Osteoblast (primary cell): ENCODE measurements around the gene MAST1. TPM values are rescaled to one million over a fixed set of nuclear protein-coding genes. Genes with fewer than 3 reads are reported as not detected.

Source experiments
- DNase-seq: peaks from one replicate; pipeline ENCODE4 v3.0.0; 2011; ENCODE audit warnings: low spot score, mixed read lengths; ENCODE audit not compliant: insufficient read length; ENCODE audit errors: missing footprints
- H2AFZ ChIP-seq: 2 replicates; pipeline ENCODE4 v1.6.0; 2011; ENCODE audit warnings: mild to moderate bottlenecking, low read length
- H3K27ac ChIP-seq: 2 replicates; pipeline ENCODE4 v1.5.1; 2011; ENCODE audit warnings: mild to moderate bottlenecking, low read depth, low read length, moderate library complexity
- H3K27me3 ChIP-seq: 2 replicates; pipeline ENCODE4 v1.6.0; 2012; ENCODE audit warnings: mild to moderate bottlenecking, control low read depth, inconsistent platforms, low read length, moderate library complexity; ENCODE audit not compliant: insufficient read depth
- H3K36me3 ChIP-seq: 2 replicates; pipeline ENCODE4 v1.5.1; 2011; ENCODE audit warnings: mild to moderate bottlenecking, low read length, control low read depth, moderate library complexity; ENCODE audit not compliant: insufficient read depth
- H3K4me1 ChIP-seq: 2 replicates; pipeline ENCODE4 v1.5.1; 2011; ENCODE audit warnings: mild to moderate bottlenecking, low read length, control low read depth, moderate library complexity; ENCODE audit not compliant: insufficient read depth
- H3K4me2 ChIP-seq: 2 replicates; pipeline ENCODE4 v1.6.0; 2011; ENCODE audit warnings: mild to moderate bottlenecking, low read length; ENCODE audit not compliant: insufficient read depth
- H3K4me3 ChIP-seq: fragments of 200-600 bp; sonication (generic); 3 replicates; pipeline ENCODE4 v1.5.1; 2012; ENCODE audit warnings: mild to moderate bottlenecking, low read length, inconsistent platforms; ENCODE audit not compliant: insufficient read depth
- H3K79me2 ChIP-seq: 2 replicates; pipeline ENCODE4 v1.6.0; 2012; ENCODE audit warnings: mild to moderate bottlenecking, low read length, control low read depth, inconsistent platforms; ENCODE audit not compliant: insufficient read depth
- H3K9me3 ChIP-seq: 2 replicates; pipeline ENCODE4 v1.5.1; 2011; ENCODE audit warnings: low read depth, low read length, control low read depth
- H4K20me1 ChIP-seq: 2 replicates; pipeline ENCODE4 v1.6.0; 2012; ENCODE audit warnings: mild to moderate bottlenecking, low read length, control low read depth; ENCODE audit not compliant: insufficient read depth
- CTCF ChIP-seq: IDR thresholded peaks from 2 replicates; pipeline ENCODE4 v1.5.1; 2011; ENCODE audit warnings: mild to moderate bottlenecking, low read depth, low read length, moderate library complexity; ENCODE audit errors: extremely low read depth
- total RNA-seq: library from RNA; depleted of rRNA; stranded (reverse); fragments of >200 nt; gene quantifications from 2 replicates; pipeline ENCODE4 v1.2.3, GENCODE V29; 2012

Gene MAST1
- total RNA-seq, 1 donor: 0.72 TPM

- peaks cover 13% of the 10 kb centered on the region for H3K4me1 ChIP-seq
- H3K36me3 ChIP-seq: peaks cover 17% of the 10 kb centered on the region
- no peak for TF ChIP-seq CTCF
- H3K9me3 ChIP-seq: no peaks in the 10 kb centered on the region
- peaks cover 8% of the 10 kb centered on the region for H3K27me3 ChIP-seq
- peak overlapping the region; percentile 65 for H3K27ac ChIP-seq
- H2AFZ ChIP-seq: peak overlapping the region; percentile 96
- DNase-seq: peak; percentile 59
- H4K20me1 ChIP-seq: peaks cover 2% of the 10 kb centered on the region
- peak overlapping the region; percentile 98 for H3K4me2 ChIP-seq
- peak overlapping the region; percentile 92 for H3K4me3 ChIP-seq
- H3K79me2 ChIP-seq: peaks cover 10% of the 10 kb centered on the region
Observed at GRCh38 chr19:12891553-12892021, 53.3 kb downstream of the MAST1 start.

GRCh38 chr19:12893582-12893981, 55.3 kb downstream of the MAST1 start:
- H3K4me3 ChIP-seq: no peak overlapping the region
- H3K79me2 ChIP-seq: peaks cover 10% of the 10 kb centered on the region
- DNase-seq: no peak
- no peaks in the 10 kb centered on the region for H3K27me3 ChIP-seq
- H2AFZ ChIP-seq: no peak overlapping the region
- peaks cover 19% of the 10 kb centered on the region for H3K36me3 ChIP-seq
- no peak overlapping the region for H3K27ac ChIP-seq
- peaks cover 13% of the 10 kb centered on the region for H3K4me1 ChIP-seq
- peaks cover 2% of the 10 kb centered on the region for H4K20me1 ChIP-seq
- H3K9me3 ChIP-seq: no peaks in the 10 kb centered on the region
- H3K4me2 ChIP-seq: no peak overlapping the region
- no peak for TF ChIP-seq CTCF

GRCh38 chr19:12896460-12896859, 58.1 kb downstream of the MAST1 start:
- peaks cover 7% of the 10 kb centered on the region for H3K4me1 ChIP-seq
- no peak for TF ChIP-seq CTCF
- no peaks in the 10 kb centered on the region for H3K9me3 ChIP-seq
- H4K20me1 ChIP-seq: peaks cover under 1% of the 10 kb centered on the region
- no peak overlapping the region for H3K4me2 ChIP-seq
- peak; percentile 26 for DNase-seq
- no peaks in the 10 kb centered on the region for H3K27me3 ChIP-seq
- peaks cover 19% of the 10 kb centered on the region for H3K36me3 ChIP-seq
- no peak overlapping the region for H3K27ac ChIP-seq
- H3K79me2 ChIP-seq: peaks cover 6% of the 10 kb centered on the region
- no peak overlapping the region for H2AFZ ChIP-seq
- no peak overlapping the region for H3K4me3 ChIP-seq

GRCh38 chr19:12899891-12900518, 61.7 kb downstream of the MAST1 start:
- no peak overlapping the region for H3K27ac ChIP-seq
- no peak overlapping the region for H2AFZ ChIP-seq
- H3K9me3 ChIP-seq: no peaks in the 10 kb centered on the region
- peak; percentile 21 for DNase-seq
- no peaks in the 10 kb centered on the region for H3K79me2 ChIP-seq
- no peak overlapping the region for H3K4me2 ChIP-seq
- peaks cover 9% of the 10 kb centered on the region for H3K36me3 ChIP-seq
- H3K27me3 ChIP-seq: no peaks in the 10 kb centered on the region
- no peaks in the 10 kb centered on the region for H4K20me1 ChIP-seq
- no peak for TF ChIP-seq CTCF
- H3K4me3 ChIP-seq: no peak overlapping the region
- no peaks in the 10 kb centered on the region for H3K4me1 ChIP-seq
